ENCODE measurements around the gene C11orf98.

- no peak for TF ChIP-seq CTCF (IDR thresholded peaks at IDR 0.05; ENCODE audit: low read length)
- no peak for TF ChIP-seq EZH2 (optimal IDR thresholded peaks at IDR 0.05; ENCODE audit: low read depth, low read length)
- no peak for TF ChIP-seq EZH2phosphoT487 (IDR thresholded peaks at IDR 0.05; ENCODE audit: low read length)
Observed at GRCh38 chr11:62654297-62654696, 10.7 kb downstream of the C11orf98 start.
